NCI-H1048 (cell line): ENCODE results near the gene GABRG3.

Experiments
- DNase-seq: peaks from one replicate; lab custom pipeline; 2025; lab: John Stamatoyannopoulos, UW

Gene GABRG3

GRCh38 chr15:27249046-27249759 lies 278.2 kb downstream of the GABRG3 start:
- no peak for DNase-seq

- DNase-seq: no peak
Measured at GRCh38 chr15:27249760-27250109, 278.8 kb downstream of the GABRG3 start.

GRCh38 chr15:27250223-27250622 lies 279.2 kb downstream of the GABRG3 start:
- no peak for DNase-seq

GRCh38 chr15:27254055-27254454 lies 283.1 kb downstream of the GABRG3 start:
- no peak for DNase-seq

GRCh38 chr15:27254801-27255200 lies 283.8 kb downstream of the GABRG3 start:
- DNase-seq: no peak

- no peak for DNase-seq
Measured at GRCh38 chr15:27256446-27256845, 285.5 kb downstream of the GABRG3 start.

GRCh38 chr15:27258287-27258686 lies 287.3 kb downstream of the GABRG3 start:
- DNase-seq: no peak

- DNase-seq: no peak
Measured at GRCh38 chr15:27260523-27260922, 289.5 kb downstream of the GABRG3 start.

GRCh38 chr15:27268923-27269322 lies 297.9 kb downstream of the GABRG3 start:
- DNase-seq: no peak

- no peak for DNase-seq
Measured at GRCh38 chr15:27271258-27271657, 300.3 kb downstream of the GABRG3 start.

- no peak for DNase-seq
Measured at GRCh38 chr15:27272427-27272826, 301.4 kb downstream of the GABRG3 start.

- no peak for DNase-seq
Measured at GRCh38 chr15:27273506-27273905, 302.5 kb downstream of the GABRG3 start.

- DNase-seq: no peak
Measured at GRCh38 chr15:27278761-27279160, 307.8 kb downstream of the GABRG3 start.

GRCh38 chr15:27292641-27293040 lies 321.7 kb downstream of the GABRG3 start:
- DNase-seq: no peak

- DNase-seq: no peak
Measured at GRCh38 chr15:27293607-27294006, 322.6 kb downstream of the GABRG3 start.

GRCh38 chr15:27317736-27318135 lies 346.8 kb downstream of the GABRG3 start:
- no peak for DNase-seq

GRCh38 chr15:27323801-27324200 lies 352.8 kb downstream of the GABRG3 start:
- no peak for DNase-seq

- no peak for DNase-seq
Measured at GRCh38 chr15:27324886-27325615, 354.1 kb downstream of the GABRG3 start.

GRCh38 chr15:27327467-27328025 lies 356.6 kb downstream of the GABRG3 start:
- DNase-seq: no peak

GRCh38 chr15:27328186-27328585 lies 357.2 kb downstream of the GABRG3 start:
- no peak for DNase-seq

- no peak for DNase-seq
Measured at GRCh38 chr15:27328608-27329007, 357.6 kb downstream of the GABRG3 start.

GRCh38 chr15:27330326-27330725 lies 359.3 kb downstream of the GABRG3 start:
- DNase-seq: no peak

- no peak for DNase-seq
Measured at GRCh38 chr15:27336676-27337075, 365.7 kb downstream of the GABRG3 start.
